Measurements from ENCODE around the gene S100A3. TPM values are rescaled to one million over a fixed set of nuclear protein-coding genes. Genes with fewer than 3 reads are reported as not detected.

Gene S100A3
- total RNA-seq, 1 donor from 2014 or later, result 8.7 TPM

GRCh38 chr1:153538315-153538821 lies 10.7 kb downstream of the S100A3 start:
- Mint-ChIP-seq H3K27ac (ENCODE audit: unreplicated experiment) (no peak overlapping the region), H3K4me3 (ENCODE audit: unreplicated experiment) (no peak overlapping the region), H3K4me1 (ENCODE audit: low read depth) (peaks cover 54% of the 10 kb centered on the region), H3K27me3 (ENCODE audit: low read depth) (no peaks in the 10 kb centered on the region), H3K9me3 (ENCODE audit: low read depth) (no peaks in the 10 kb centered on the region), H3K36me3 (ENCODE audit: low read depth) (no peaks in the 10 kb centered on the region)
- no peak for DNase-seq (ENCODE audit: low spot score)
- no peak for TF ChIP-seq CTCF (IDR thresholded peaks at IDR 0.05)

- H3K27me3 Mint-ChIP-seq (ENCODE audit: low read depth), result no peaks in the 10 kb centered on the region
- TF ChIP-seq CTCF (IDR thresholded peaks at IDR 0.05), result no peak
- no peaks in the 10 kb centered on the region for H3K36me3 Mint-ChIP-seq (ENCODE audit: low read depth)
- no peak overlapping the region for H3K27ac Mint-ChIP-seq (ENCODE audit: unreplicated experiment)
- H3K4me3 Mint-ChIP-seq (ENCODE audit: unreplicated experiment), result no peak overlapping the region
- no peaks in the 10 kb centered on the region for H3K9me3 Mint-ChIP-seq (ENCODE audit: low read depth)
- no peak for DNase-seq (ENCODE audit: low spot score)
- H3K4me1 Mint-ChIP-seq (ENCODE audit: low read depth), result peaks cover 54% of the 10 kb centered on the region
Measured at GRCh38 chr1:153537376-153537730, 11.7 kb downstream of the S100A3 start.

- Mint-ChIP-seq H3K4me1 (ENCODE audit: low read depth) (peaks cover 50% of the 10 kb centered on the region), H3K9me3 (ENCODE audit: low read depth) (no peaks in the 10 kb centered on the region), H3K36me3 (ENCODE audit: low read depth) (no peaks in the 10 kb centered on the region), H3K27me3 (ENCODE audit: low read depth) (no peaks in the 10 kb centered on the region), H3K27ac (ENCODE audit: unreplicated experiment) (no peak overlapping the region), H3K4me3 (ENCODE audit: unreplicated experiment) (no peak overlapping the region)
- TF ChIP-seq CTCF (IDR thresholded peaks at IDR 0.05), result no peak
- no peak for DNase-seq (ENCODE audit: low spot score)
Measured at GRCh38 chr1:153536671-153537375, 12.2 kb downstream of the S100A3 start.

- H3K4me3 Mint-ChIP-seq (ENCODE audit: unreplicated experiment), result no peak overlapping the region
- H3K9me3 Mint-ChIP-seq (ENCODE audit: low read depth), result no peaks in the 10 kb centered on the region
- no peaks in the 10 kb centered on the region for H3K27me3 Mint-ChIP-seq (ENCODE audit: low read depth)
- H3K36me3 Mint-ChIP-seq (ENCODE audit: low read depth), result no peaks in the 10 kb centered on the region
- TF ChIP-seq CTCF (IDR thresholded peaks at IDR 0.05), result no peak
- H3K27ac Mint-ChIP-seq (ENCODE audit: unreplicated experiment), result no peak overlapping the region
- DNase-seq (ENCODE audit: low spot score), result no peak
- peaks cover 44% of the 10 kb centered on the region for H3K4me1 Mint-ChIP-seq (ENCODE audit: low read depth)
Measured at GRCh38 chr1:153536012-153536670, 12.9 kb downstream of the S100A3 start.

- H3K4me1 Mint-ChIP-seq (ENCODE audit: low read depth), result peaks cover 37% of the 10 kb centered on the region
- no peak for DNase-seq (ENCODE audit: low spot score)
- no peaks in the 10 kb centered on the region for H3K27me3 Mint-ChIP-seq (ENCODE audit: low read depth)
- no peak within 1 kb of the TSS for H3K27ac Mint-ChIP-seq (ENCODE audit: unreplicated experiment)
- no peak for TF ChIP-seq CTCF (IDR thresholded peaks at IDR 0.05)
- no peak within 1 kb of the TSS for H3K4me3 Mint-ChIP-seq (ENCODE audit: unreplicated experiment)
- H3K9me3 Mint-ChIP-seq (ENCODE audit: low read depth), result no peaks in the 10 kb centered on the region
- H3K36me3 Mint-ChIP-seq (ENCODE audit: low read depth), result no peaks in the 10 kb centered on the region
Measured at GRCh38 chr1:153535242-153536011, 13.6 kb downstream of the S100A3 start, which contains the start of gene S100A6. TSS of gene S100A6 (minus strand) at chr1:153535991. CDS start at chr1:153535339, 652 bp downstream.

All from chondrocyte (in vitro differentiated cells).